NCI-H187 (cell line): ENCODE data around the gene STAP1.
"Not testable (repeated sequence)": the region's sequence is repeated elsewhere in the genome, so short reads cannot be mapped to it uniquely, and the experiment has no call there.

ENCODE experiments used
- DNase-seq, 2 experiments: peaks; one replicate each; lab custom pipeline; 2025; lab: John Stamatoyannopoulos, UW

STAP1 gene

DNA sequence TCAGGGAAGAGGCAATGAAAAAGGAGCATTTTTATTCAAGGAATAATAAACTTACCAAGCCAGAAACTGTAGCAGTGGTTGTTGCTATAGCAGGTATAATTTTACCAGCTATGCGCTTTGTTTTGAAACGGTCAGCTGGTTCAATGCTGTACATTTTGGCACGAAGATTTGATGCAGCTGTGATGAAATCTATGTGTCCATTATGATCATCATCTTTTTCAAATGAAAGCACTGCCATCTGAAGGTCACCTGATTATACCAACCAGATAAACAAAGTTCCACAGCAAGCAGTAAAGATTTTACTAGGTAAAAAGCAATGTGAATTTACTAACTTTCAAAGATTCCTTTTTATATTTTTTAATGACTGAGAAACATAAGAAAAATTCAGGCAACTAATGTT, 66.4 kb downstream of the STAP1 start:
- no peak for DNase-seq

GRCh38 chr4:67632492-67632891, 74.0 kb downstream of the STAP1 start:
- DNase-seq, result no peak

DNA sequence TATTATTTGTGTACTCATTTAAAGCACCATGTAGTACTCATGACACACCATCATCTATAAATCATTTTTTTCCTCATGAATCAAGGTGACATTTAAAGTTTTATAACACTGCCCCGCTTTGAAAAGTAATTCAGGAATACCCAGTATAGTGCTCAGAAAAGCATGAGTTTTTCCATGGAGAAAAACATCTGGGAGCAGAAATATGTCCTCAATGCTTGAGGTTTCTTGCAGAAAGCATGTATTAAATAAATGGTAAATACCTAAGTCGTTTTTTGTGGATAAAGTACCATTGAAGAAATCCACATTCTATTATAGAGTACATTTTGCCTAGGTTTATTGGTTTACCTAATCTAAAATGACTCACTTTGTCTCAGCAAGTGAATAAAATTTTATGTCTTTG, 76.2 kb downstream of the STAP1 start:
- DNase-seq, result no peak

- no peak for DNase-seq
Observed at GRCh38 chr4:67635331-67635730, 76.8 kb downstream of the STAP1 start.

DNA sequence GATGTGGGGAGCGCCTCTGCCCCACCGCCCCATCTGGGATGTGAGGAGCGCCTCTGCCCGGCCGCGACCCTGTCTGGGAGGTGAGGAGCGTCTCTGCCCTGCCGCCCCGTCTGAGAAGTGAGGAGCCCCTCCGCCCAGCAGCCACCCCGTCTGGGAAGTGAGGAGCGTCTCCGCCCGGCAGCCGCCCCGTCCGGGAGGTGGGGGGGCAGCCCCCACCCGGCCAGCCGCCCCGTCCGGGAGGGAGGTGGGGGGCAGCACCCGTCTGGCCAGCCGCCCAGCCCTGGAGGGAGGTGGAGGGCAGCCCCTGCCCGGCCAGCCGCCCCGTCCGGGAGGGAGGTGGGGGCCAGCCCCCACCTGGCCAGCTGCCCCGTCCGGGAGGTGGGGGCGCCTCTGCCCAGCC, 78.5 kb downstream of the STAP1 start:
- DNase-seq, result not testable (repeated sequence)

DNA sequence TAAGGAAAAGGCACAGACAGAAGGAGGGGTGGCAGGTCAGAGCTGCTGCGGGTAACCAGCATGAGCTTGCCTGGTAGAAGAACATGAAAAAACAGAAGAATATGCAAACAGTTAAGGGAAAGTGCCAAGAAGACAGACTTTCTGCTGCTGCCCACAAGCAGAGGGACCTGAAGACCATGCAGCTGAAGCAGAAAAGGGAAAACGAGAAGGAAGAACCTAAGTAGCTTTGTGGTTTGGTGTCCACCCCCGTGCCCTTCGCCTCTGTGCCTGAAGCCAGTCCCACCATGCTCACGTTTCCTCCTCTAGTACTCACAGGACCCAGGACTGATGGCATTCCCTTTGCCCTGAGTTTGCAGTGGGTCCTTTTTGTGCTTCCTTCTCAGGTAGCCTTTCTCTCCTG, 79.6 kb downstream of the STAP1 start:
- DNase-seq, result no peak

GRCh38 chr4:67651536-67651935, 93.0 kb downstream of the STAP1 start:
- no peak for DNase-seq
